GF-D8 (cell line): ENCODE results near the gene SLC35E3.

Experiments used
- DNase-seq: peaks from one replicate; lab custom pipeline; 2025; lab: John Stamatoyannopoulos, UW

SLC35E3 gene

DNA sequence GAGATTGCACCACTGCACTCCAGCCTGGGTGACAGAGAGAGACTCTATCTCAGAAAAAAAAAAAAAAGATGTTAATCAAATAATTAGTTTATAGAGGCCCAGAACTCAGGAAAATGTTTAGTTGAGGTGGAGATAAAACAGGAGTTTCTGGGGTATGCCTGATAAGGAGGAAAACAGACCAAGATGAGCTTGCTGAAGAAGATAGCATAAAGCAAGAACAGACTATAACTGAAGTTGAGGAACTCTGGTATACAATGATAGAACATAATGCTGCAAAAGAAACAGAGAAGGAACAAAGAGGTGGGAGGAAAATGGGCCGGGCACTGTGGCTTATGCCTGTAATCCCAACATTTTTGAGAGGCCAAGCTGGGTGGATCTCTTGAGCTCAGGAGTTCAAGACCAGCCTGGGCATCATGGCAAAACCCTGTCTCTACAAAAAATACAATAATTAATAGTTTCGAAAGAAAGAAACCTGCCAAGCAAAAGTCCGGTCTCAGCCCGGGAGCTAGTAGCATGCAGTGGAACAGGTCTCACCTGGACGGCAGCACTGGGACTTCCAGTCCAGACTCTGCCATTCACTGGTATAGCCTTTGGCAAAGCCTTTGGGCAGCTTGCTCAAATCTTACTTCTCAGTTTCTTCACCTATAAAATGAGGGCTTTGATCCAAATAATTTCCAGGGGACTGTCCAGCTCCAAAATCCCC lies 25.4 kb downstream of the SLC35E3 start:
- no peak for DNase-seq

DNA sequence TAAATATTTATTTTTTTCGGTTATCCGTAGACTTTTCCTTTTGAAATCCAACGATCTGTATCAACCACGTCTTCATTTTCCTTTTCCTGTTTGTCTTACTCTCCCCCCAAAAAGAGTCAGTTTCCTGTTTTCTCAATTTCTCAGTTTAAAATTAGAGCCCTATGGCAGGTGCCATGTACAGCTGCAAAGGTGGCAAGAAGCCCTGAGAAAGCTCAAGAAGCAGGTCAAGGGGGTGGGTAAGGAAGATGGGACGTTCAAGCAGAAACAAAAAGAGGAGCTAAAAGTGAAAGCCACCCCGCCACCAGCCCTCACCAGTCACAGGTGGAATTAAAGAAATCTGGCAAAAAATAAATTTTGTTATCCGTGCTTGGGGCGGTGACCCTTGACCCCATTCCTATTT lies 26.7 kb downstream of the SLC35E3 start:
- no peak for DNase-seq

DNA sequence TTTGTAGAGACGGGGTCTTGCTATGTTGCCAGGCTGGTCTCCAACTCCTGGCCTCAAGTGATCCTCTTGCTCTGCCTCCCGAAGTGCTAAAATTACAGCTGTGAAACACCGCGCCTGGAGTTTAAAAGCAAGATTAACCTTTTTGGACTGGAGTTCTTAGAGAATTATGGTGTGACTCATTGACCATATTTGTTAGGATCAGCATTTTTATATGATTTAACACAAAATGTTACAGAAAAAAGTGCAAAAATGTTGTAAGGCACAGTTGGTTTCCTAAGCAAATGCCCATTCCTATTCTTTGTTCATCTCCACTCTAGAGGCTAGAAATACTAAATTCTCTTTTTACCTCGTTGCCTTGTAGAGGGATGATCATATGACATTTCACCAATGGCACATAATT lies 27.6 kb downstream of the SLC35E3 start:
- DNase-seq: no peak

- no peak for DNase-seq
Measured at GRCh38 chr12:68775121-68775630, 29.2 kb downstream of the SLC35E3 start.

DNA sequence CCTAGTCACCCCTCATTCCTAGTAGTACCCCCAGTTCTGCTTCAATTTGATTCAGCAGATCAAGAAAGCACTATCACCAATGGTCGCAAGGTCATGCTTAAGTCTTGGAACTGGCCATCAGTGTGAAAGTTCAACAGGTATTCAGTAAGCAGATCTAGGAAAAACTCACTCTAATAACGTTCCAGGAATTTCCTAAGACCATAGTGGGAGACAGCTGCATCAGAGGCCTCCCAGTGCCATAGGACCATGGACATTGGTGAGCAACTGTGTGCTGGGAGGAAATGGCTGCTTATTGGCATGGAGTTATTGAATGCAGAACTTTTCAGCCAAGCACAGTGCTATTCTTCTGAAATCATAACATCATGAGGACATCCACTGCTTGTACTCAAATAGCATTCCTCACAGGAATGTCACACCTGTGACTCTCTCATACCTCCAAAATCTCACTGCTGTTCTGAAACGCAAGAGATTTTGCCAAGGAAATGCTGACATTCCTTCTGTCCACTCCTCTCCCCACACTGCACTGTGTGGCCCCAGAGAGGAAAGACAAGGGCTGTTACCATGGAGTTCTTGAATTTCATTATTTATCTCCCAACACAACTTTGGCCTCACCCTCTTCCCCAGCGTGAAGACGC lies 31.1 kb downstream of the SLC35E3 start:
- DNase-seq: no peak

DNA sequence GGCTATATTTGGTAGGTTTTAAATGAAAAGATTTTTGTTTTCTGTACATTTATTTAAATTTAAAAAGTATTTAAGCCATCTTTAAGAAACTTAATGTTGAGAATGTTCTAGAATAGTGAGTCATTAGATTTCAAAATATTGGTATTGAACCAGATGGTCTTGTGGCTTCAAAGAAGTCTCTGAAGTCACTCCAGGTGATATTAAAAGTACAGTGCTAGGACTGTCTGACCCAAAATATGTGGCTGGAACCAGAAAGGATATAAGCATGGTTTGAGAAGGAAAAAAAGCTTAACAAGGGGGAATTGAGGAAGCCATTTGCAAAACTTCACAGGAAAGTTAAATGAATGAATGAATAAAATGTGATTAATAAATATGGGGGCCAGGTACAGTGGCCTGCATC lies 33.3 kb downstream of the SLC35E3 start:
- no peak for DNase-seq

DNA sequence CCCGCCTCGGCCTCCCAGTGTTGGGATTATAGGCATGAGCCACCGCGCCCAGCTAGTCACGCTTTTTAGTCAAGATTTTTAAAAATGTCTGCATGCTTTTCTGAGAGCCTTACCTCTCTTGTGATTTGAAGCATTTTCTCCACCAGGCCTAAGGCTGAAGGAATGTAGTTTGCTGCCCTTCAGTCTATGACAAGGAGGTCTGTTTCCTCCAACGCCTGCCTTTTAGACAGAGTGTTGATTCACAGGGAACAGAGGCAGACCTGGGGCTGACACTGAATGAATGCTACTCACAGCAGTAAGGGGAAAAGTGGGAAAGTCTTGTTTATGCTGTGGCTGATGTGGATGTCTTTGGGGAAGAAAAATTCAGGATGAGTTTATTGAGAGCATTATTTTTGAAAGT lies 34.8 kb downstream of the SLC35E3 start:
- no peak for DNase-seq

GRCh38 chr12:68781728-68782127 lies 35.8 kb downstream of the SLC35E3 start:
- no peak for DNase-seq

DNA sequence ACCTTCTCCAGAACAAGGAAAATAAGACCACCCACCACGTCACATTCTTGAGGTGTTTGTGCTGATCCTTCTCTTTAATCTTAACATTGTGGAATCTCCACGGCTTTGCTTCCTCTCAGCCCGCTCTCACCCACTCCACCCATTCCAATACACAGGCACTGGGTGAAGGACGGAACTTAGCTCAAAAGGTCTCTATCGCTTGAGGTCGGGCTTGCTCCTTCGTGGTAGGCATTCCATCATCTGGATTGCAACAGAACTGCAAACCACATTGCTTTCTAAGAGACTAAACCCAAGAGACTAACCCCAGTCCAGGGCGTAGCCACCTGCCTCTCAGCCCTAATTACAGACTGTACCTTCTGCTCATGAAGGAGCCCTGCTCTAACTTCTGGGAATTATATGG lies 38.0 kb downstream of the SLC35E3 start:
- DNase-seq: peak; percentile 87

DNA sequence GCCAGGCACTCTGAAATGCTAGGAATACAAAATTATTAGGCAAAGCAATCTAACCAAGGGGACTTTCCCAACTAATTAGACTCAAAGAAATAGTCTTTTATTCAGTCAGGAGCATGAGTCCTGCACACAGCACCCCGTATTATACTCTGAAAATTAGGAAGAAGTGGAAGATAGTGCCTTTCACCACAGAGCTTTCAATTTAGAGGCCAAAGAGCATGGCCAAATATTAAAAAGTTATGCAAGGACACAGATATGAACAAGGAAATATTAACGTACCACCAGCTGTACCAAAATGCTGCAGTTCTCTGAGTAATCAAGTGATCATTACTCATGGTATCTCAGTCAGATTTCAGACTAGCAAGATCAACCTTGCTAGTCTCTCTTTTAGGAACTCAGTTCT lies 39.4 kb downstream of the SLC35E3 start:
- DNase-seq: no peak

DNA sequence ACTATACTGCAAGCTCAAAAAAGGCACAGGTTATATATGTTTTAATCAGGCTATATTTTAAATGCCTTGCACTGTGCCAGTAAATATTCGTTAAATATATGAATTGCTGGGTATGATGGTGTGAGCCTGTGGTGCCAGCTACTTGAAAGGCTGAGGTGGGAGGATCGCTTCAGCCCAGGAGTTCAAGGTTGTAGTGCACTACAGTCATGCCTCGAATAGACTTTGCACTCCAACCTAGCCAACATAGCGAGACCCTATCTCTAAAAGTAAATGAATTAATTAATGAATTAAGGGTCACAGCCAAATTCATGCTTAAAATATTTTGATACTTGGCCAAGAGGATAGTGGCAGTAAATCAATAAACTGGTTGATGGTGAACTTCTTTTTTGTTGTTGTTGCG lies 39.8 kb downstream of the SLC35E3 start:
- no peak for DNase-seq

- DNase-seq: no peak
Measured at GRCh38 chr12:68786929-68787328, 41.0 kb downstream of the SLC35E3 start.

- no peak for DNase-seq
Measured at GRCh38 chr12:68788554-68789143, 42.7 kb downstream of the SLC35E3 start.

GRCh38 chr12:68789144-68789878 lies 43.3 kb downstream of the SLC35E3 start:
- DNase-seq: no peak

GRCh38 chr12:68790081-68790951 lies 44.3 kb downstream of the SLC35E3 start:
- no peak for DNase-seq

- DNase-seq: no peak
Measured at GRCh38 chr12:68790952-68791234, 44.9 kb downstream of the SLC35E3 start.

- DNase-seq: no peak
Measured at GRCh38 chr12:68791897-68792481, 46.0 kb downstream of the SLC35E3 start.

- DNase-seq: no peak
Measured at GRCh38 chr12:68792952-68793351, 47.0 kb downstream of the SLC35E3 start.

GRCh38 chr12:68793436-68793835 lies 47.5 kb downstream of the SLC35E3 start:
- DNase-seq: no peak

- no peak for DNase-seq
Measured at GRCh38 chr12:68793975-68794652, 48.1 kb downstream of the SLC35E3 start.
